Activated CD4-positive, CD25-positive, alpha-beta regulatory T cell (primary cell): Measurements from ENCODE around the gene CYTH2.
"Not testable (repeated sequence)": the region's sequence is repeated elsewhere in the genome, so short reads cannot be mapped to it uniquely, and the experiment has no call there.

ENCODE experiments used
- DNase-seq, 4 experiments: peaks; one replicate each; lab custom pipeline; 2025; lab: John Stamatoyannopoulos, UW

The CYTH2 gene

GRCh38 chr19:48477067-48477685, 8.0 kb downstream of the CYTH2 start:
- DNase-seq, result no peak

GRCh38 chr19:48477698-48478338, 8.6 kb downstream of the CYTH2 start:
- DNase-seq, result no peak

- no peak for DNase-seq
Observed at GRCh38 chr19:48478339-48479256, 9.4 kb downstream of the CYTH2 start.

- DNase-seq, result no peak
Observed at GRCh38 chr19:48479686-48480085, 10.5 kb downstream of the CYTH2 start.

DNA sequence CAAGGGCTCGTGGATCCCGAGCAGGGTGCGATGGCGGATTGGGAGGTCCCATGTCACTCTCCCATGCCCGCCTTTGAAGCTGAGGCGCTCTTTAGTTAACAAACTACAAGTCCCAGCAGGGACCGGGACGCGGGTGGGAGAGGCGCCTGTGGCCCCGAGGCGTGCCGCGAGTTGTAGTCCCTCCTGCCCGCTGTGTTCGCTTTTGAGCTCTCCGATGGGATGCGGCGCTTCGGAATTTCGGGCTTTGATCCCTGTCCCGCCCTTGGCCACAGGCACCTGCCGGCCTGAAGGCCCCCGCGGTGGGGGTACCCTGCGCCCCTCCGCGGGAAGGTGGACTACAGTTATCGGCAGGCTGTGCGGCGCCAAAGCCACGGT, 11.0 kb downstream of the CYTH2 start:
- DNase-seq, result peak in 1 of 4 experiments; percentile 17

DNA sequence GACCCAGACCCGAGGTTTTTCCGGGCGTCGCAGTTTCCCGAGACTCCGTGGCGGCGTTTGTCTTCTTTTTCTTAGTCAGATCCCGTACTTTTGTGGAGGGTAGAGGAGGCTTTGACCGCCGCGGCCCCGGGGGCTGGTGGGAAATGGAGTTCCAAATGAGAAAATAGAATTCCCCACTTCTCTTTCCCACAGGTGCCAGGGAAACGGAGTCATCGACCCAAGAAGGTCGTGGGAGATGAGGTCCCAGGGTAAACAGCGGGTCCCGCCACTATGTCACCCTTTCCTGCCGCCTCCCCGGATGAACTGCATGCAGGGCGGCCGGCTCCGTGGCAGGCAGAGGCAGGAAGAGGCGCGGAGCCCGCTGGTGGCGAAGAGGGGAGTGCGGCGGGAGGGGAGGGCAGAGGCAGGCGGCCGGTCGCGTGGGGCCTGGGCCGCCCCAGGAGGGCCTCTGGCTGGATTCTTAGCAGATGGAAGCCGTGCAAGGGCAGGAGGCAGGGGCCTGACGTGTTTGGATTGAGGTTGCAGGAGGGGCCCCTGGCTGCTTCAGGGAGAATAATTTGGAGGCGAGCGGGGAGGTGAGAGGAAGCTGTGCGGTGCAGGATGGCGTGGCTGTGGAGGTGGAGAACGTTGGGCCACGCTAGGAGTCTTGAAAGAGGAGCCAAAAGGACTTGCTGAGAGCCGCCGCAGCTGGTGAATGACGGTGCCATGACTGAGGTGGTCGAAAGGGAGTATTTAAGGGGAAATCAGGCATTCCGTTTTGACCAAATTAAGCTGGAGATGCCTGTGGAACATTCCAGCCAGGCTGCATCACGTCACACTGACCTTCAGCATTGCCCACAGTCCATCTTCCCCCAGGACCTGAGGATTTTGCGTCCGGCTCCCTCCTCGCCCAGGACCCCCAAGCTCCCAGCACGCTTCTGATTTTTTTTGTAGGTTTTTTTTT, 11.7 kb downstream of the CYTH2 start:
- peak in 3 of 4 experiments; percentile 12 to 45 (median 26) for DNase-seq

DNA sequence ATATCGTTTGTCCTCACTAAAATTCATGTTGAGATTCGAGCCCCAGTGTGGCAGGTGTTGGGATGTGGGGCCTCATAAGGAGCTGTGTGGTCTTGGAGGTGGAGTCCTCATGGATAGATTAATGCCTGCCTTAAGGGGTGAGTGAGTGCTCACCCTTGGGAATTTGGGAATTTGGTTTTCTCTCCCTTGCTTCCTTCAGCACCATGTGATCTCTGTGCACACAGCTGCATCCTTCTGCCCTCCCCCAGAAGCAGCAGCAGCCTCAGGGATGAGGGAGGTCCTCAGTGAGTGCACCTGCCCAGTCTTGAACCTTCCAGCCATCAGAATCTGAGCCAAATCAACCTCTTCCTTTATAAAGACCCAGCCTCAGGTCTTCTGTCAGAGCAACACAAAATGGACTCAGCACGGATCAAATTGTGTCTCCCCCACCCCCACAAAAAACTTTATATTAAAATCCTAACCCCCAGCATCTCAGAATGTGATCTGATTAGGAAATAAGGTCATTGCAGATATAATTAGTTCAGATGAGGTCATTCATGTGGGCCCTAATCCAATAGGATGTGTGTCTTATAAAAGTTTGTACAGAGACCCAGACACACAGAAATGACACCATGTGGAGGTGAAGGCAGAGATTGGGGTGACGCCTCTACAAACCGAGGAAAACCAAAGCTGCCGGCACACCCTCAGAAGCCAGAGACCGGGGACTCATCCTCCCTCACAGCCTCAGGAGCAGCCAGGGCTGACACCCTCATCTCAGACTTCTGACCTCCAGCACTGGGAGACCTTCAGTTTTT, 12.9 kb downstream of the CYTH2 start:
- no peak for DNase-seq

DNA sequence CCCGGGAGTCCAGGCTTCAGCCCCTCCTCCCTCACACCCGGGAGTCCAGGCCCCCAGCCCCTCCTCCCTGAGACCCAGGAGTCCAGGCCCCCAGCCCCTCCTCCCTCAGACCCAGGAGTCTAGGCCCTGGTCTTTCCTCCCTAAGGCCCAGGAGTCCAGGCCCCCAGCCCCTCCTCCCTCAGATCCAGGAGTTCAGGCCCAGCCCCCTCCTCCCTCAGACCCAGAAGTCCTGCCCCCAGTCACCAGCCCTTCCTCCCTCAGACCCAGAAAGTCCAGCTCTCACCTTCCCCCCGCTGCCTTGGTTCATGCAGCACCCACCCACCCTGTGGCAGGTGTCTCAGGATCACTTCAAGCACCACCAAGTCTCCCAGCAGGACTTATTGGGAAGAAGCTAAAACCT, 14.1 kb downstream of the CYTH2 start:
- DNase-seq, result no peak

GRCh38 chr19:48484247-48484893, 15.2 kb downstream of the CYTH2 start:
- DNase-seq, result no peak

- no peak for DNase-seq
Observed at GRCh38 chr19:48484931-48485612, 15.9 kb downstream of the CYTH2 start.

GRCh38 chr19:48486706-48487105, 17.5 kb downstream of the CYTH2 start:
- DNase-seq, result not testable (repeated sequence)

DNA sequence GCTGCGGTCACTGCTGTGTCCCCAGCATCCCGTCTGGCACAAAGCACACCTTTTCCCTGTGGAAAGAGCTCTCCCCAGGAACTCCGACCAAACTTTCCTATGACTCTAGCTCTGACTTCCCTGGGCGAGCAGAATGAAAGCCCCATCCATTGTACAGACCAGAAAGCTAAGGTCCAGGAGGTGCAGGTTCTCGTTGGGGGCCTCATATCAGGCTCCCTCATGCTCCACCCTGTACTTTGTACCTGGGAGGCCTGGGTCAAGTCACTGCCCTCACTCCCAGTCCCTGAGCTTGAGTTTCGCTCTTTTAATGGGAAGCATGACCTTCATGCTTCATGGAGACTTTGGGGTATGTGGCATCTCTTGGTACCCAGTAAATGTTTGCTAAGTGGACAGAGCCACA, 18.4 kb downstream of the CYTH2 start:
- DNase-seq, result no peak

GRCh38 chr19:48487948-48488347, 18.8 kb downstream of the CYTH2 start:
- DNase-seq, result no peak

DNA sequence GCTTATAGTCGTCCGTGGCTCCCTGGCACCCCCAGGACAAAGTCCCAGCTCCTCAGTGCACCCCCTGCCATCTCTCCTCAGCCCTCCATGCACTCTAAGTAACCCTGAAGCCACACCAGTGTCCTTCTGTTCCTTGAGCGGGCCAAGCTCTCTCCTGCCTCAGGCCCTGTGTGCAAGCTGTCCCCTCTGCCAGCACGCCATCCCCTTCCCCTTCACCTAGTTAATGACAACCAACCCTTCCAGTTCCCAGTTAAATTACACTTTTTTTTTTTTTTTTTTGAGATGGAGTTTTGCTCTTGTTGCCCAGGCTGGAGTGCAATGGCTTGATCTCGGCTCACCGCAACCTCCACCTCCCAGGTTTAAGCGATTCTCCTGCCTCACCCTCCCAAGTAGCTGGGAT, 19.3 kb downstream of the CYTH2 start:
- not testable (repeated sequence) for DNase-seq

GRCh38 chr19:48489608-48490216, 20.5 kb downstream of the CYTH2 start:
- peak; percentile 57 to 71 (median 66) for DNase-seq

DNA sequence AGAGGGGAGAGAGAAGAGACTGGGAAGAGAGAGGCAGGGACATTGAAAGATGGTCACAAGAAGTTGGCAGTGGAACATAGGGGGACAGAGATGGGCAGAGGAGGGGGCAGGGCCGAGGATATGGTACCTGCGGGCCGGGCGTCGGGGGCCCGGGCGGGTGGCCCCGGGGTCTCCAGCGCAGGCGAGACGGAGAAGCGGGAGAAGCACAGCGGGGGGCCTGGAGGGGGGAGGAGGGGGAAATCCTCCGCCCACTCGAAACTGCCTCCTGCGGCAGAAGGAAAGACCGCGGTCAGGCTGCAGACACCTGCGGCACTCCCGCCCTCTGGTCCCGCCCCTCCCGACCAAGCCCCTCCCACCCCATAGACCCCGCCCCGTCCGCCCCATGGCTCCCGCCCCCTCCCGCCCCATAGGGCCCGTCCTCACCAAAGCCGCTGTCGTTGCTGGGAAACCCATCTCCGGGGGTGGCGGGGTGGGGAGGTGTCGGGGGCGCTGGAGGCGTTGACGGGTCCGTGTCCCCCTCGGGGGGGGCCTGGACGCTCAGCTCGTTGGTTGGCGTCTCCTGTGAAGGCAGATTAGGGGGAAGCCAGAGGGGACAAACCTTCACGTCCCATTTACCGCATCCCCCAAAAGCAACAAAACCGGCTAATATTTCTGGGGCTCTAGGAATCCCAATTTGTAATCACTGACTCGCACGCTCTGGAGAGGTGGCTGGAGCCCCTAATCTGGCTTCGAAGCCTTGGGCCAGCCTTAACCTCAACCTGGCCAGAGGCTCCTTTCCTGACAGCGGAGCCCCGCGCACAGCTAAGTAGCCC, 22.0 kb downstream of the CYTH2 start:
- peak; percentile 36 to 59 (median 43) for DNase-seq

DNA sequence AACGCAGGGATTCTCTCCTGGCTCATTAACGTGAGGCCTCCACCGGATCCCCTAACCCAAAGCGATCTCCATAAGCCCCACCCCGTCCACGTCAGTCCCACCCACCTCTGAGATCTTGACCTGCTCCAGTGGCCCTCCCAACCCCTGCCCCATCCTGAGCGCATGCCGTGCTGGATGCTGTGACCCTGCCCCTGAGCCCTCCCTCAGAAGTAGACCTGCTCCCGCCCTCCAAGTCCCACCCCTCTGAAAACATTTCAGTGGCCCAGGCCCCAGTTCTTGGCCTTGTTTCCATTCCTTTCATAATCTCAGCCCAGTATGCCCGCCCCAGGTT, 22.6 kb downstream of the CYTH2 start:
- no peak for DNase-seq

DNA sequence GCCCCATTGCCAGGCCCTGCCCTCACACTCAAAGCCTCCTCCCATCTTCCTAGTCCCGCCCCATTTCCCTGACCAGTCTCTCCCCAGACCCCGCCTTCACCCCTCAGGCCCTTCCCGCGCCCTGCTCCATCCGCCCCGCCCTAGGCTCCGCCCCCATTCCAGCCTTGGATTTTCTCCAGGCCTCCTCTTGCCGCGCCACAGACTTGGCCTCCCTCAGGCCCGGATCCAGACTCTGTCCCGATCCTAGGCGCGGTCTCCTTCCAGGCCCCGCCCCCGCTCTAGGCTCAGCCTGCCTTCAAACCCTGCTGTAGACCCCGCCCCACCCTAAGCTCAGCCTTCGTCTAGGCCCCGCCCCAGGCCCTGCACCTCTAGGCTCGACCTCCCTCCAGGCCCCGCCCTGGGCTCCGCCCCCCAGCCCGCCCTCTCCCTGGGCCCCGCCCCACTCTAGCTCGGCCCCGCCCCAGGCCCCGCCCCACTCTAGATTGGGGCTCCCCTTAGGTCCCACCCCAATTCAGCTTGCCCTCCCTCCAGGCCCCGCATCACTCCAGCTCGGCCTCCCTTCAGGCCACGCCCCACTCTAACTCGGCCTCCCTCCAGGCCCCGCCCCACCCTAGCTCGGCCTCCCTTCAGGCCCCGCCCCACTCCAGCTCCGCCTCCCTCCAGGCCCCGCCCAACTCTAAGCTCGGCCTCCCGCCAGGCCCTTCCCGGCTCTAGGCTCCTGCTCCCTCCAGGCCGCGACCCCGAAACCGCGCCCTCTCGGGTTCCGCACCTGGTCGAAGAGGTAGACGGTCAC, 24.0 kb downstream of the CYTH2 start:
- DNase-seq, result peak; percentile 65 to 77 (median 74)
